Umbilical cord (tissue), 2 donors: ENCODE data around the gene GPC2. TPM values are rescaled to one million over a fixed set of nuclear protein-coding genes. Genes with fewer than 3 reads are reported as not detected.

Source experiments
- DNase-seq: peaks from one replicate; pipeline ENCODE4 v3.0.0-alpha.2; 2015; ENCODE audit warnings: low spot score
- total RNA-seq: library from RNA; depleted of rRNA; stranded (reverse); fragments of >200 nt; gene quantifications from one replicate; pipeline ENCODE4 v1.2.3, GENCODE V29; 2014; ENCODE audit warnings: low replicate concordance; ENCODE audit not compliant: insufficient read depth

Gene GPC2
- total RNA-seq, 1 donor from 2014 or later, result 0.72 TPM

- DNase-seq, result no peak
Measured at GRCh38 chr7:100124301-100125230, 52.6 kb downstream of the GPC2 start.

DNA sequence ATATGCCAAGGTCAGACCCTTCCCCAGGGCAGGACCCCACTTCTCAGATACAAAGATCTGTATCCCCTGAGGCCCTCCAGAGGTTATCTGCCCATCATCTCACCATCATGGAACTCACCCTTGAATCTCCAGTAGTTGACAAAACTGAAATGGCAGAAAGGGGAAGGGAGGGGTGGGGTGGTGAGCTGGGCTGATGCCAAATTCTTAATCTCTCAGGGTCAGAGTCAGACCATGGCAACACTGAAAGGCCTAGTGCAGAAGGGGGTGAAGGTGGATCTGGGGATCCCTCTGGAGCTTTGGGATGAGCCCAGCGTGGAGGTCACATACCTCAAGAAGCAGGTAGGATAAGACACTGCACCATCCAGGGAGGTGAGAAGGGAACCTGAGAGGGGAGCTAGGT lies 54.6 kb downstream of the GPC2 start:
- no peak for DNase-seq

DNA sequence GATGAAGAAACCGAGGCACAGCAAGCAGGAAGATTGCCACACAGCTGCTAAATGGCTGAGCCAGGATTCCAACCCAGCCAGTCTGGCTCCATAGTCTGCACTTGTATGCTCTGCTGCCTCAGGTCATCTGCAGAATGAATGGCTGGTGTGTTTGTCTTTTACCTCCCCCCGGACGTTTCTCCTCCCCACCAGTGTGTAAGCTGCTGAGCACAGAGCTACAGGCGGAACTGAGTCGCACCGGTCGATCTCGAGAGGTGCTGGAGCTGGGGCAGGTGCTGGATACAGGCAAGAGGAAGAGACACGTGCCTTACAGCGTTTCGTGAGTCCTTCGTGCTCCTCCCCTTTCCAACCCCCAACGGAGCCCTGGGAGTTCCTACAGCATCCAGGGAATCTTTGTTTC lies 55.1 kb downstream of the GPC2 start:
- no peak for DNase-seq

GRCh38 chr7:100120733-100121036 lies 56.5 kb downstream of the GPC2 start:
- DNase-seq, result no peak

- peak; percentile 84 for DNase-seq
Measured at GRCh38 chr7:100119970-100120732, 57.0 kb downstream of the GPC2 start.

Other genes starting within 250 kb of the GPC2 start
- not detected for gene GJC3, start 247.8 kb downstream of the GPC2 start, total RNA-seq
- gene AZGP1, start 201.3 kb downstream of the GPC2 start, total RNA-seq, result 9.9 TPM
- 27.7 TPM for gene ZKSCAN1, start 161.8 kb downstream of the GPC2 start, total RNA-seq
- gene ZSCAN21, start 127.6 kb downstream of the GPC2 start, total RNA-seq, result 7.0 TPM
- gene ZNF3, start 95.7 kb downstream of the GPC2 start, total RNA-seq, result 37.1 TPM
- 19.5 TPM for gene COPS6, start 88.4 kb downstream of the GPC2 start, total RNA-seq
- 21.7 TPM for gene MCM7, start 76.0 kb downstream of the GPC2 start, total RNA-seq
- gene AP4M1, start 75.7 kb downstream of the GPC2 start, total RNA-seq, result 6.0 TPM
- gene TAF6, start 58.0 kb downstream of the GPC2 start, total RNA-seq, result 22.1 TPM
- 33.0 TPM for gene CNPY4, start 57.7 kb downstream of the GPC2 start, total RNA-seq
- 1.9 TPM for gene MBLAC1, start 50.4 kb downstream of the GPC2 start, total RNA-seq
- gene LAMTOR4, start 28.5 kb downstream of the GPC2 start, total RNA-seq, result 14.4 TPM
- gene TRAPPC14, start 18.7 kb downstream of the GPC2 start, total RNA-seq, result 2.6 TPM
- gene GAL3ST4, start 8.8 kb downstream of the GPC2 start, total RNA-seq, result 1.2 TPM
- 1.9 TPM for gene STAG3, start 537 bp upstream of the GPC2 start, total RNA-seq
- gene PVRIG, start 42.6 kb upstream of the GPC2 start, total RNA-seq, result 0.48 TPM
- gene SPDYE3, start 130.3 kb upstream of the GPC2 start, total RNA-seq, result 1.2 TPM
- 21.9 TPM for gene PILRB, start 180.7 kb upstream of the GPC2 start, total RNA-seq
- gene PILRA, start 196.1 kb upstream of the GPC2 start, total RNA-seq, result not detected